Neural crest cell (in vitro differentiated cells): ENCODE measurements around the gene TNRC6C. TPM values are rescaled to one million over a fixed set of nuclear protein-coding genes. Genes with fewer than 3 reads are reported as not detected.
"Not testable (repeated sequence)": the region's sequence is repeated elsewhere in the genome, so short reads cannot be mapped to it uniquely, and the experiment has no call there.

Source experiments
- DNase-seq: peaks from one replicate; pipeline ENCODE4 v3.0.0; 2021; ENCODE audit warnings: low read depth, mixed read lengths, low spot score
- H3K27ac Mint-ChIP-seq: one replicate; pipeline ENCODE4 v1.8.0; 2021; ENCODE audit warnings: mild to moderate bottlenecking, mixed read lengths; ENCODE audit not compliant: unreplicated experiment
- H3K27me3 Mint-ChIP-seq: 2 replicates; pipeline ENCODE4 v1.8.0; 2021; ENCODE audit warnings: low read depth, mild to moderate bottlenecking, mixed read lengths
- H3K36me3 Mint-ChIP-seq: 2 replicates; pipeline ENCODE4 v1.8.0; 2021; ENCODE audit warnings: low read depth, mild to moderate bottlenecking, mixed read lengths
- H3K4me1 Mint-ChIP-seq: 2 replicates; pipeline ENCODE4 v1.8.0; 2021; ENCODE audit warnings: mixed read lengths
- H3K4me3 Mint-ChIP-seq: one replicate; pipeline ENCODE4 v1.8.0; 2021; ENCODE audit warnings: mild to moderate bottlenecking, mixed read lengths
- H3K9me3 Mint-ChIP-seq: 2 replicates; pipeline ENCODE4 v1.8.0; 2021; ENCODE audit warnings: mixed read lengths
- CTCF ChIP-seq: fragments of 200-600 bp; sonication (generic); conservative IDR thresholded peaks from 2 replicates; pipeline ENCODE4 v1.5.0; 2021; ENCODE audit warnings: antibody characterized with exemption, mild to moderate bottlenecking
- total RNA-seq: library from RNA; stranded (reverse); gene quantifications from 2 replicates; pipeline ENCODE4 v1.2.1, GENCODE V29; 2021

The TNRC6C gene
- total RNA-seq, 1 donor from 2014 or later = 40.5 TPM

GRCh38 chr17:78079253-78079652 lies 120.8 kb downstream of the TNRC6C start:
- no peak for TF ChIP-seq CTCF
- Mint-ChIP-seq H3K27ac (no peak overlapping the region), H3K27me3 (no peaks in the 10 kb centered on the region), H3K36me3 (peaks cover 15% of the 10 kb centered on the region), H3K9me3 (no peaks in the 10 kb centered on the region), H3K4me3 (no peak overlapping the region), H3K4me1 (no peaks in the 10 kb centered on the region)
- DNase-seq = no peak

- no peak for DNase-seq
- Mint-ChIP-seq H3K4me3 (no peak overlapping the region), H3K27ac (peak overlapping the region; percentile 29), H3K4me1 (no peaks in the 10 kb centered on the region), H3K36me3 (peaks cover 9% of the 10 kb centered on the region), H3K27me3 (no peaks in the 10 kb centered on the region), H3K9me3 (no peaks in the 10 kb centered on the region)
- TF ChIP-seq CTCF = no peak
Observed at GRCh38 chr17:78081551-78081950, 123.0 kb downstream of the TNRC6C start.

GRCh38 chr17:78082355-78082872 lies 123.9 kb downstream of the TNRC6C start:
- H3K27me3 Mint-ChIP-seq, H3K4me1 Mint-ChIP-seq, DNase-seq, H3K9me3 Mint-ChIP-seq, H3K4me3 Mint-ChIP-seq: not testable (repeated sequence)
- Mint-ChIP-seq H3K27ac (peak overlapping the region; percentile 29), H3K36me3 (peaks cover 11% of the 10 kb centered on the region)

- no peak for TF ChIP-seq CTCF
- Mint-ChIP-seq H3K9me3 (no peaks in the 10 kb centered on the region), H3K36me3 (peaks cover 15% of the 10 kb centered on the region), H3K27ac (no peak overlapping the region), H3K27me3 (no peaks in the 10 kb centered on the region), H3K4me3 (no peak overlapping the region), H3K4me1 (no peaks in the 10 kb centered on the region)
- no peak for DNase-seq
Observed at GRCh38 chr17:78082988-78083387, 124.5 kb downstream of the TNRC6C start.

GRCh38 chr17:78086740-78087139 lies 128.2 kb downstream of the TNRC6C start:
- TF ChIP-seq CTCF = no peak
- no peaks in the 10 kb centered on the region for H3K4me1 Mint-ChIP-seq
- H3K27me3 Mint-ChIP-seq = no peaks in the 10 kb centered on the region
- DNase-seq = no peak
- peaks cover 10% of the 10 kb centered on the region for H3K36me3 Mint-ChIP-seq
- no peak overlapping the region for H3K27ac Mint-ChIP-seq
- H3K4me3 Mint-ChIP-seq = no peak overlapping the region
- H3K9me3 Mint-ChIP-seq = no peaks in the 10 kb centered on the region

GRCh38 chr17:78088529-78088928 lies 130.0 kb downstream of the TNRC6C start:
- H3K4me1 Mint-ChIP-seq = no peaks in the 10 kb centered on the region
- H3K36me3 Mint-ChIP-seq = peaks cover 20% of the 10 kb centered on the region
- no peak overlapping the region for H3K4me3 Mint-ChIP-seq
- TF ChIP-seq CTCF = no peak
- H3K9me3 Mint-ChIP-seq = no peaks in the 10 kb centered on the region
- no peak for DNase-seq
- no peaks in the 10 kb centered on the region for H3K27me3 Mint-ChIP-seq
- H3K27ac Mint-ChIP-seq = no peak overlapping the region
